ENCODE results near the gene ALDH1A3. TPM values are rescaled to one million over a fixed set of nuclear protein-coding genes. Genes with fewer than 3 reads are reported as not detected.

The ALDH1A3 gene
- total and polyA plus RNA-seq, 2 experiments from 2014 or later, result 4.0 to 19.8 TPM

DNA sequence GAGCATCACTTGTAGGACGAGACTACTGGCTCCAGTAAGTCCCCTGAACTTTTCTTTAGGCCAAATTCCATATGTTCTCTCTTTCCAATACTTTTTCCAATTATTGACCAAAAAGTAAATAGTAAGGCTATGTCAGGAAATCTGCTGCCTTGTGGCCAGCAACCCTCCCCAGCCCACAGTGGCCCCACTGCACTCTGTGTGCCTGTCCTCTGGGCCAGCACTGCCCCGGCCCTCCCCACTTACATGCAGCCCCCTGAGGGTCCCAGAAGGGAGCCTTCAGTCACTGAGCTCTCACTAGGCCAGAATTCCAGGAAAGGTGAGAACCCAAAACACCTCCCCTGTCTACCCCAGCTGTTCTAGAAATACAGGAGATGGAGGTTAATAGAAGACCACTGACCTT, 21.3 kb upstream of the ALDH1A3 start:
- H3K79me2 ChIP-seq (replicated peaks; ENCODE audit: insufficient read depth), result no peaks in the 10 kb centered on the region
- Mint-ChIP-seq H3K36me3 (ENCODE audit: low read depth) (no peaks in the 10 kb centered on the region), H3K4me3 (no peak overlapping the region), H3K27ac (no peak overlapping the region), H3K27me3 (ENCODE audit: insufficient read depth, low read depth, poor library complexity) (peaks cover 8% of the 10 kb centered on the region), H3K4me1 (0 out of 3 replicates have a peak, but pooled peaks cover 2% of the 10 kb centered on the region), H3K9me3 (peaks cover 15% of the 10 kb centered on the region; the same call in 2 of the 3 replicates)
- no peak overlapping the region for H3K4me2 ChIP-seq
- H2AFZ ChIP-seq, result no peak overlapping the region
- H3K27ac ChIP-seq (ENCODE audit: low read depth), result no peak overlapping the region
- H3F3A ChIP-seq (replicated peaks; ENCODE audit: low read depth), result no peaks in the 10 kb centered on the region
- H3K4me1 ChIP-seq (ENCODE audit: insufficient read depth), result no peaks in the 10 kb centered on the region
- H3K27me3 ChIP-seq (ENCODE audit: insufficient read depth), result no peaks in the 10 kb centered on the region
- no peak for TF ChIP-seq NANOG (IDR thresholded peaks at IDR 0.05; ENCODE audit: borderline replicate concordance)
- TF ChIP-seq, protein P1, sequence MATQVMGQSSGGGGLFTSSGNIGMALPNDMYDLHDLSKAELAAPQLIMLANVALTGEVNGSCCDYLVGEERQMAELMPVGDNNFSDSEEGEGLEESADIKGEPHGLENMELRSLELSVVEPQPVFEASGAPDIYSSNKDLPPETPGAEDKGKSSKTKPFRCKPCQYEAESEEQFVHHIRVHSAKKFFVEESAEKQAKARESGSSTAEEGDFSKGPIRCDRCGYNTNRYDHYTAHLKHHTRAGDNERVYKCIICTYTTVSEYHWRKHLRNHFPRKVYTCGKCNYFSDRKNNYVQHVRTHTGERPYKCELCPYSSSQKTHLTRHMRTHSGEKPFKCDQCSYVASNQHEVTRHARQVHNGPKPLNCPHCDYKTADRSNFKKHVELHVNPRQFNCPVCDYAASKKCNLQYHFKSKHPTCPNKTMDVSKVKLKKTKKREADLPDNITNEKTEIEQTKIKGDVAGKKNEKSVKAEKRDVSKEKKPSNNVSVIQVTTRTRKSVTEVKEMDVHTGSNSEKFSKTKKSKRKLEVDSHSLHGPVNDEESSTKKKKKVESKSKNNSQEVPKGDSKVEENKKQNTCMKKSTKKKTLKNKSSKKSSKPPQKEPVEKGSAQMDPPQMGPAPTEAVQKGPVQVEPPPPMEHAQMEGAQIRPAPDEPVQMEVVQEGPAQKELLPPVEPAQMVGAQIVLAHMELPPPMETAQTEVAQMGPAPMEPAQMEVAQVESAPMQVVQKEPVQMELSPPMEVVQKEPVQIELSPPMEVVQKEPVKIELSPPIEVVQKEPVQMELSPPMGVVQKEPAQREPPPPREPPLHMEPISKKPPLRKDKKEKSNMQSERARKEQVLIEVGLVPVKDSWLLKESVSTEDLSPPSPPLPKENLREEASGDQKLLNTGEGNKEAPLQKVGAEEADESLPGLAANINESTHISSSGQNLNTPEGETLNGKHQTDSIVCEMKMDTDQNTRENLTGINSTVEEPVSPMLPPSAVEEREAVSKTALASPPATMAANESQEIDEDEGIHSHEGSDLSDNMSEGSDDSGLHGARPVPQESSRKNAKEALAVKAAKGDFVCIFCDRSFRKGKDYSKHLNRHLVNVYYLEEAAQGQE (IDR thresholded peaks at IDR 0.05; ENCODE audit: unreplicated experiment), result no peak
- TF ChIP-seq, protein P2, sequence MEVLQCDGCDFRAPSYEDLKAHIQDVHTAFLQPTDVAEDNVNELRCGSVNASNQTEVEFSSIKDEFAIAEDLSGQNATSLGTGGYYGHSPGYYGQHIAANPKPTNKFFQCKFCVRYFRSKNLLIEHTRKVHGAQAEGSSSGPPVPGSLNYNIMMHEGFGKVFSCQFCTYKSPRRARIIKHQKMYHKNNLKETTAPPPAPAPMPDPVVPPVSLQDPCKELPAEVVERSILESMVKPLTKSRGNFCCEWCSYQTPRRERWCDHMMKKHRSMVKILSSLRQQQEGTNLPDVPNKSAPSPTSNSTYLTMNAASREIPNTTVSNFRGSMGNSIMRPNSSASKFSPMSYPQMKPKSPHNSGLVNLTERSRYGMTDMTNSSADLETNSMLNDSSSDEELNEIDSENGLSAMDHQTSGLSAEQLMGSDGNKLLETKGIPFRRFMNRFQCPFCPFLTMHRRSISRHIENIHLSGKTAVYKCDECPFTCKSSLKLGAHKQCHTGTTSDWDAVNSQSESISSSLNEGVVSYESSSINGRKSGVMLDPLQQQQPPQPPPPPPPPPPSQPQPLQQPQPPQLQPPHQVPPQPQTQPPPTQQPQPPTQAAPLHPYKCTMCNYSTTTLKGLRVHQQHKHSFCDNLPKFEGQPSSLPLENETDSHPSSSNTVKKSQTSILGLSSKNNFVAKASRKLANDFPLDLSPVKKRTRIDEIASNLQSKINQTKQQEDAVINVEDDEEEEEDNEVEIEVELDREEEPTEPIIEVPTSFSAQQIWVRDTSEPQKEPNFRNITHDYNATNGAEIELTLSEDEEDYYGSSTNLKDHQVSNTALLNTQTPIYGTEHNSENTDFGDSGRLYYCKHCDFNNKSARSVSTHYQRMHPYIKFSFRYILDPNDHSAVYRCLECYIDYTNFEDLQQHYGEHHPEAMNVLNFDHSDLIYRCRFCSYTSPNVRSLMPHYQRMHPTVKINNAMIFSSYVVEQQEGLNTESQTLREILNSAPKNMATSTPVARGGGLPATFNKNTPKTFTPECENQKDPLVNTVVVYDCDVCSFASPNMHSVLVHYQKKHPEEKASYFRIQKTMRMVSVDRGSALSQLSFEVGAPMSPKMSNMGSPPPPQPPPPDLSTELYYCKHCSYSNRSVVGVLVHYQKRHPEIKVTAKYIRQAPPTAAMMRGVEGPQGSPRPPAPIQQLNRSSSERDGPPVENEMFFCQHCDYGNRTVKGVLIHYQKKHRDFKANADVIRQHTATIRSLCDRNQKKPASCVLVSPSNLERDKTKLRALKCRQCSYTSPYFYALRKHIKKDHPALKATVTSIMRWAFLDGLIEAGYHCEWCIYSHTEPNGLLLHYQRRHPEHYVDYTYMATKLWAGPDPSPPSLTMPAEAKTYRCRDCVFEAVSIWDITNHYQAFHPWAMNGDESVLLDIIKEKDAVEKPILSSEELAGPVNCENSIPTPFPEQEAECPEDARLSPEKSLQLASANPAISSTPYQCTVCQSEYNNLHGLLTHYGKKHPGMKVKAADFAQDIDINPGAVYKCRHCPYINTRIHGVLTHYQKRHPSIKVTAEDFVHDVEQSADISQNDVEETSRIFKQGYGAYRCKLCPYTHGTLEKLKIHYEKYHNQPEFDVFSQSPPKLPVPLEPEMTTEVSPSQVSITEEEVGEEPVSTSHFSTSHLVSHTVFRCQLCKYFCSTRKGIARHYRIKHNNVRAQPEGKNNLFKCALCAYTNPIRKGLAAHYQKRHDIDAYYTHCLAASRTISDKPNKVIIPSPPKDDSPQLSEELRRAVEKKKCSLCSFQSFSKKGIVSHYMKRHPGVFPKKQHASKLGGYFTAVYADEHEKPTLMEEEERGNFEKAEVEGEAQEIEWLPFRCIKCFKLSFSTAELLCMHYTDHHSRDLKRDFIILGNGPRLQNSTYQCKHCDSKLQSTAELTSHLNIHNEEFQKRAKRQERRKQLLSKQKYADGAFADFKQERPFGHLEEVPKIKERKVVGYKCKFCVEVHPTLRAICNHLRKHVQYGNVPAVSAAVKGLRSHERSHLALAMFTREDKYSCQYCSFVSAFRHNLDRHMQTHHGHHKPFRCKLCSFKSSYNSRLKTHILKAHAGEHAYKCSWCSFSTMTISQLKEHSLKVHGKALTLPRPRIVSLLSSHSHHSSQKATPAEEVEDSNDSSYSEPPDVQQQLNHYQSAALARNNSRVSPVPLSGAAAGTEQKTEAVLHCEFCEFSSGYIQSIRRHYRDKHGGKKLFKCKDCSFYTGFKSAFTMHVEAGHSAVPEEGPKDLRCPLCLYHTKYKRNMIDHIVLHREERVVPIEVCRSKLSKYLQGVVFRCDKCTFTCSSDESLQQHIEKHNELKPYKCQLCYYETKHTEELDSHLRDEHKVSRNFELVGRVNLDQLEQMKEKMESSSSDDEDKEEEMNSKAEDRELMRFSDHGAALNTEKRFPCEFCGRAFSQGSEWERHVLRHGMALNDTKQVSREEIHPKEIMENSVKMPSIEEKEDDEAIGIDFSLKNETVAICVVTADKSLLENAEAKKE (CRISPR knock-in tag; IDR thresholded peaks at IDR 0.05), result no peak
- TF ChIP-seq EZH2phosphoT487 (IDR thresholded peaks at IDR 0.05; ENCODE audit: unreplicated experiment), result no peak
- no peak for TF ChIP-seq EZH2 (IDR thresholded peaks at IDR 0.05; ENCODE audit: low read depth, unreplicated experiment)
- no peak for TF ChIP-seq CREB1 (CRISPR knock-in tag; IDR thresholded peaks at IDR 0.05; ENCODE audit: low read depth)
- TF ChIP-seq, protein P3, sequence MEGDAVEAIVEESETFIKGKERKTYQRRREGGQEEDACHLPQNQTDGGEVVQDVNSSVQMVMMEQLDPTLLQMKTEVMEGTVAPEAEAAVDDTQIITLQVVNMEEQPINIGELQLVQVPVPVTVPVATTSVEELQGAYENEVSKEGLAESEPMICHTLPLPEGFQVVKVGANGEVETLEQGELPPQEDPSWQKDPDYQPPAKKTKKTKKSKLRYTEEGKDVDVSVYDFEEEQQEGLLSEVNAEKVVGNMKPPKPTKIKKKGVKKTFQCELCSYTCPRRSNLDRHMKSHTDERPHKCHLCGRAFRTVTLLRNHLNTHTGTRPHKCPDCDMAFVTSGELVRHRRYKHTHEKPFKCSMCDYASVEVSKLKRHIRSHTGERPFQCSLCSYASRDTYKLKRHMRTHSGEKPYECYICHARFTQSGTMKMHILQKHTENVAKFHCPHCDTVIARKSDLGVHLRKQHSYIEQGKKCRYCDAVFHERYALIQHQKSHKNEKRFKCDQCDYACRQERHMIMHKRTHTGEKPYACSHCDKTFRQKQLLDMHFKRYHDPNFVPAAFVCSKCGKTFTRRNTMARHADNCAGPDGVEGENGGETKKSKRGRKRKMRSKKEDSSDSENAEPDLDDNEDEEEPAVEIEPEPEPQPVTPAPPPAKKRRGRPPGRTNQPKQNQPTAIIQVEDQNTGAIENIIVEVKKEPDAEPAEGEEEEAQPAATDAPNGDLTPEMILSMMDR (conservative IDR thresholded peaks at IDR 0.05; ENCODE audit: low read depth in 2 of 2), result no peak
- TF ChIP-seq, protein P4, sequence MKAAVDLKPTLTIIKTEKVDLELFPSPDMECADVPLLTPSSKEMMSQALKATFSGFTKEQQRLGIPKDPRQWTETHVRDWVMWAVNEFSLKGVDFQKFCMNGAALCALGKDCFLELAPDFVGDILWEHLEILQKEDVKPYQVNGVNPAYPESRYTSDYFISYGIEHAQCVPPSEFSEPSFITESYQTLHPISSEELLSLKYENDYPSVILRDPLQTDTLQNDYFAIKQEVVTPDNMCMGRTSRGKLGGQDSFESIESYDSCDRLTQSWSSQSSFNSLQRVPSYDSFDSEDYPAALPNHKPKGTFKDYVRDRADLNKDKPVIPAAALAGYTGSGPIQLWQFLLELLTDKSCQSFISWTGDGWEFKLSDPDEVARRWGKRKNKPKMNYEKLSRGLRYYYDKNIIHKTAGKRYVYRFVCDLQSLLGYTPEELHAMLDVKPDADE (IDR thresholded peaks at IDR 0.05), result no peak
- no peak for TF ChIP-seq STAT1 (IDR thresholded peaks at IDR 0.05; ENCODE audit: unreplicated experiment)
- no peak for TF ChIP-seq POLR2AphosphoS5 (IDR thresholded peaks at IDR 0.05; ENCODE audit: low read depth)
- no peak for TF ChIP-seq JUNB (IDR thresholded peaks at IDR 0.05; ENCODE audit: unreplicated experiment)
- TF ChIP-seq ZNF331 (CRISPR knock-in tag; IDR thresholded peaks at IDR 0.05; ENCODE audit: low read depth), result no peak
- no peak for TF ChIP-seq ZNF114 (CRISPR knock-in tag; IDR thresholded peaks at IDR 0.05)
- ATAC-seq (no peak), DNase-seq (ENCODE audit: low spot score) (no peak)
- H3K36me3 ChIP-seq (ENCODE audit: insufficient read depth), result no peaks in the 10 kb centered on the region
- no peak overlapping the region for H3K4me3 ChIP-seq
- H4K20me1 ChIP-seq (replicated peaks; ENCODE audit: insufficient read depth), result no peaks in the 10 kb centered on the region
- H3K9me2 ChIP-seq (ENCODE audit: insufficient read depth), result no peaks in the 10 kb centered on the region
